Epithelial cell of esophagus (primary cell): ENCODE data around the gene TAP1.

Experiments
- DNase-seq: peaks from one replicate; pipeline ENCODE4 v3.0.0; 2010; ENCODE audit warnings: low read depth
- H3K4me3 ChIP-seq: 2 replicates; pipeline ENCODE4 v1.5.1; 2011; ENCODE audit warnings: mild to moderate bottlenecking, low read length, control low read depth
- TF ChIP-seq, protein P1 (sequence below): IDR thresholded peaks from 2 replicates; pipeline ENCODE4 v1.5.1; 2011; ENCODE audit warnings: low read depth, mild to moderate bottlenecking, low read length, control low read depth, inconsistent platforms; ENCODE audit not compliant: insufficient read depth; ENCODE audit errors: missing control alignments

Gene TAP1

GRCh38 chr6:32830936-32831335 is 22.6 kb downstream of the TAP1 start:
- DNase-seq, result no peak
- TF ChIP-seq, protein P1, sequence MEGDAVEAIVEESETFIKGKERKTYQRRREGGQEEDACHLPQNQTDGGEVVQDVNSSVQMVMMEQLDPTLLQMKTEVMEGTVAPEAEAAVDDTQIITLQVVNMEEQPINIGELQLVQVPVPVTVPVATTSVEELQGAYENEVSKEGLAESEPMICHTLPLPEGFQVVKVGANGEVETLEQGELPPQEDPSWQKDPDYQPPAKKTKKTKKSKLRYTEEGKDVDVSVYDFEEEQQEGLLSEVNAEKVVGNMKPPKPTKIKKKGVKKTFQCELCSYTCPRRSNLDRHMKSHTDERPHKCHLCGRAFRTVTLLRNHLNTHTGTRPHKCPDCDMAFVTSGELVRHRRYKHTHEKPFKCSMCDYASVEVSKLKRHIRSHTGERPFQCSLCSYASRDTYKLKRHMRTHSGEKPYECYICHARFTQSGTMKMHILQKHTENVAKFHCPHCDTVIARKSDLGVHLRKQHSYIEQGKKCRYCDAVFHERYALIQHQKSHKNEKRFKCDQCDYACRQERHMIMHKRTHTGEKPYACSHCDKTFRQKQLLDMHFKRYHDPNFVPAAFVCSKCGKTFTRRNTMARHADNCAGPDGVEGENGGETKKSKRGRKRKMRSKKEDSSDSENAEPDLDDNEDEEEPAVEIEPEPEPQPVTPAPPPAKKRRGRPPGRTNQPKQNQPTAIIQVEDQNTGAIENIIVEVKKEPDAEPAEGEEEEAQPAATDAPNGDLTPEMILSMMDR, result no peak
- no peak overlapping the region for H3K4me3 ChIP-seq

DNA sequence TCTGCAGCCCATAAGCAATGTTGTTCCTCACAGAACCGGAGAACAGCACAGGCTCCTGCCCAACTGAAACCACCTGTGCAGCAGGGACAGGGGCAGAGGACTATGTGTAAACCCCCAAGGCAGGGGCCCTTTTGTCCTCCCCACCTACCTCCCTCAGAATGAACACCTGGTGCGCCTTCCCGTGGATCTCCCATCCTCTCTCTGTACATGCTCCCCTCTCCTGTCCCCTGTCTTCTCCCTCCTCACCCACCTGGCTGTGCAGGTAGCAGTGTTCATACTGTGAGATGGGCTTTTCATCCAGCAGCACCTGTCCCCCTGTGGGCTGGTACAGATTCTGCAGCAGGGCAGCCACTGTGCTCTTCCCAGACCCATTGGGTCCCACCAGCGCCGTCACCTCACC is 23.5 kb downstream of the TAP1 start:
- TF ChIP-seq, protein P1, result no peak
- no peak for DNase-seq
- H3K4me3 ChIP-seq, result no peak overlapping the region

- no peak overlapping the region for H3K4me3 ChIP-seq
- DNase-seq, result no peak
Observed at GRCh38 chr6:32829495-32829894, 24.0 kb downstream of the TAP1 start.

GRCh38 chr6:32827025-32827424 is 26.5 kb downstream of the TAP1 start:
- no peak for DNase-seq
- TF ChIP-seq, protein P1, result no peak
- H3K4me3 ChIP-seq, result no peak overlapping the region

More at GRCh38 chr6:32829495-32829894, 24.0 kb downstream of the TAP1 start:
- TF ChIP-seq, protein P1, result no peak

DNA sequence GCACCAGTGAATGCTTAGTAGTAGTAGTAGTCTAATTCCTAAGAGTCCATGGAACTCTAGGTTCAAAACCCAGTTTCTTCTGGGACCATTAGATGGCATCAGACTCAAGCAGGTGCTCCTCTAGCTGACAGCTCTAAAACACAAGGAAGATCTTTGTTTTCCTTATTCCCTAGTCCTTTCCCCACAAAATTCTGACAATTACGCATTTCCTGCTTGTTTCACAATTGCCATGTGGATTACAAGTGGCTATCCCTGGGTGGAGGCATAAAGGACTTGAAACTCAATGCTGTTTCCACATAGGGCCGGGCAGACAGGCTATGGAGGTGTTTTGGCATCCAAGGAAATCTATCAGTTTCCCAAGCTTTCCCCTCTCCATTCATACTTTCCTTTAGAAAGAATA is 27.5 kb downstream of the TAP1 start:
- DNase-seq, result peak; percentile 69
- TF ChIP-seq, protein P1, result peak; percentile 71

DNA sequence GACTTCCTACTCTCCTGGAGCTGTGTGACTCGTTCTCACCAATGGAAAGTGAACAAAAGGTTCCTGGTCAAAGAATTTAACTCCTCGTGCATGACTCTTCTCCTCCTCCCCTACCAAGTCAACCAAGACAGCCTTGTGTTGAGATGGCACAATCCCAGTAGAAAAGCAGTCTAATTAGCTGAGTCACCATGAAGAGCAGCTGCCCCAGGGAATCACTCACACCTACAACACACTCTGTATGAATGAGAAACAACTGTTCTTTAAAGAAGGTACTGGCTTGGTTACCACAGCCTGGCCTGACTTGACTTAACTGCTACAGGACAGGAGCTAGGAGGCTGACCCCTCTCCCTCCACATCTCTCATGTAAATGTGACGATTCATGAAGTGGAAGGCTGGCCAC is 33.8 kb downstream of the TAP1 start:
- DNase-seq, result peak; percentile 98
- no peak overlapping the region for H3K4me3 ChIP-seq
- TF ChIP-seq, protein P1, result no peak

More for the DNA sequence above, 27.5 kb downstream of the TAP1 start:
- H3K4me3 ChIP-seq, result no peak overlapping the region

GRCh38 chr6:32818867-32819266 is 34.6 kb downstream of the TAP1 start:
- TF ChIP-seq, protein P1, result no peak
- H3K4me3 ChIP-seq, result no peak overlapping the region
- DNase-seq, result no peak
